Colon (tissue), 2 donors: Measurements from ENCODE around the gene LMF1.
"Not testable (repeated sequence)": the region's sequence is repeated elsewhere in the genome, so short reads cannot be mapped to it uniquely, and the experiment has no call there.

Experiments
- FAIRE-seq: peaks from 2 replicates; lab custom pipeline; 2012; peaks lifted over from hg19 to GRCh38; lab: Jason Lieb, UNC
- donor health status: control.
- donor health status: control.

The LMF1 gene

GRCh38 chr16:866252-866896, 104.4 kb downstream of the LMF1 start:
- no peak for FAIRE-seq

- FAIRE-seq, result no peak
Measured at GRCh38 chr16:865026-865425, 105.8 kb downstream of the LMF1 start.

- no peak for FAIRE-seq
Measured at GRCh38 chr16:861446-861845, 109.3 kb downstream of the LMF1 start.

- no peak for FAIRE-seq
Measured at GRCh38 chr16:860891-861290, 109.9 kb downstream of the LMF1 start.

- not testable (repeated sequence) for FAIRE-seq
Measured at GRCh38 chr16:858971-859370, 111.8 kb downstream of the LMF1 start.

GRCh38 chr16:858441-858840, 112.3 kb downstream of the LMF1 start:
- FAIRE-seq, result not testable (repeated sequence)

- no peak for FAIRE-seq
Measured at GRCh38 chr16:856811-857210, 114.0 kb downstream of the LMF1 start.

GRCh38 chr16:856101-856500, 114.7 kb downstream of the LMF1 start:
- FAIRE-seq, result no peak

GRCh38 chr16:855471-855870, 115.3 kb downstream of the LMF1 start:
- no peak for FAIRE-seq

- no peak for FAIRE-seq
Measured at GRCh38 chr16:854808-855410, 115.9 kb downstream of the LMF1 start.

- no peak for FAIRE-seq
Measured at GRCh38 chr16:853981-854807, 116.6 kb downstream of the LMF1 start.

GRCh38 chr16:853306-853705, 117.5 kb downstream of the LMF1 start:
- no peak for FAIRE-seq

GRCh38 chr16:852451-853185, 118.2 kb downstream of the LMF1 start:
- no peak for FAIRE-seq

GRCh38 chr16:851871-852270, 118.9 kb downstream of the LMF1 start:
- no peak for FAIRE-seq

GRCh38 chr16:851209-851810, 119.5 kb downstream of the LMF1 start:
- no peak for FAIRE-seq

GRCh38 chr16:850668-851067, 120.1 kb downstream of the LMF1 start:
- no peak for FAIRE-seq

- FAIRE-seq, result no peak
Measured at GRCh38 chr16:848510-849253, 122.1 kb downstream of the LMF1 start.

- no peak for FAIRE-seq
Measured at GRCh38 chr16:847681-848445, 122.9 kb downstream of the LMF1 start.

GRCh38 chr16:847151-847550, 123.6 kb downstream of the LMF1 start:
- FAIRE-seq, result no peak

GRCh38 chr16:845351-845745, 125.4 kb downstream of the LMF1 start:
- no peak for FAIRE-seq
